Epithelial cell of proximal tubule (primary cell): ENCODE results near the gene IQUB. TPM values are rescaled to one million over a fixed set of nuclear protein-coding genes. Genes with fewer than 3 reads are reported as not detected.
"Not testable (repeated sequence)": the region's sequence is repeated elsewhere in the genome, so short reads cannot be mapped to it uniquely, and the experiment has no call there.

Experiments
- DNase-seq: peaks from one replicate; pipeline ENCODE4 v3.0.0-alpha.2; 2011; ENCODE audit warnings: low read depth
- H3K4me3 ChIP-seq: 2 replicates; pipeline ENCODE4 v1.5.1; 2011; ENCODE audit warnings: low read depth, mild to moderate bottlenecking, low read length
- CTCF ChIP-seq: conservative IDR thresholded peaks from 2 replicates; pipeline ENCODE4 v1.5.1; 2012; ENCODE audit warnings: low read depth, mild to moderate bottlenecking, low read length
- total RNA-seq: library from RNA; depleted of rRNA; stranded (reverse); fragments of >200 nt; gene quantifications from 2 replicates; pipeline ENCODE4 v1.2.3, GENCODE V29; 2015

The IQUB gene
- total RNA-seq, 1 donor from 2014 or later, result under 0.01 TPM

- no peak for TF ChIP-seq CTCF
- no peak for DNase-seq
- no peak overlapping the region for H3K4me3 ChIP-seq
Measured at GRCh38 chr7:123423622-123424021, 110.8 kb downstream of the IQUB start.

GRCh38 chr7:123417580-123417979, 116.8 kb downstream of the IQUB start:
- H3K4me3 ChIP-seq, result no peak overlapping the region
- no peak for TF ChIP-seq CTCF
- no peak for DNase-seq

GRCh38 chr7:123415625-123416024, 118.8 kb downstream of the IQUB start:
- TF ChIP-seq CTCF, result no peak
- no peak for DNase-seq
- no peak overlapping the region for H3K4me3 ChIP-seq

DNA sequence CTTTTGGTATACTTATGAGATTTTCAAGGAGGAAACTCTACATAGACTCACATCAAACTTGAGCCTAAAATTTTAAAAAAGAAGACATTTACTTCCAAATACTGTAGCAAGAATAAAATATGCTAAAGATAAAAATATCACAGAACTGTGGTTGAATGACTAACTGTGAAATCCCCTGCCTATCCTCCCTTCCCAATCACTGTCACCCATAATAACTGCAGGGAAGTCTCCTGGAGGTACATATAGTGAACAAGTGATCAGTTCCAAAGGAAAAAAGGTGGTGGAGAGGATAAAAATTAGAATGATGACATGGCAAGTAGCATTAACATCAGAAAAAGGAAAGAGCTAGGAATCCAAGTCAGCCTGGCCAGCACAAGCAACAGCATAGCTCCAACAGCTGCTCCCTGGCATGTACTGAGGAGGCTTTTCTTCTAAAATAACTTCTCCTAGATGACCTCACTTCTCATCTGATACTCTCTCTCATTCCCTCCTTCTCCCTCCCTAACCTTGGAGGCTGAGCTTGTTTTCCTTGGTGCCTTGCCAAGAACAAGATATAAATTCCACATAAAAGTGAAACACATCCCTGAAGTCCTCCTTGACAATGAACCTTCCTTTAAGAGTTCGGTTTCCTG, 124.0 kb downstream of the IQUB start:
- no peak for TF ChIP-seq CTCF
- DNase-seq, result peak; percentile 61
- H3K4me3 ChIP-seq, result no peak overlapping the region

DNA sequence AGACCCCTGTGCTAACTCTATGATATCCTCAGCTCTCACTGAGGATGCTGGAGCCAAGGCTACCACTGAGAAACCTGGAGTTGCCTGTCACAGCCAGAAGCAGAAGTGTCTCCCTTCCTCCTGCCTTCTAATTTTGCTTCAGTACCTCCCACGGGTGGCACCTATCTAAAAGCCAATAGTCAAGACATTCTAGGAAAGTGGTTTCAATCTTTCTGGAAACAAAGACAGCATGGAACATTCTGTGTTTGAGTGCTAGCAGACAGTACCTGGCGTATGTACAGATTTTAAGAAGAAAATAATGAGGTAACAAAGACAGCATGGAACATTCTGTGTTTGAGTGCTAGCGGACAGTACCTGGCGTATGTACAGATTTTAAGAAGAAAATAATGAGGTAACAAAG, 126.4 kb downstream of the IQUB start:
- not testable (repeated sequence) for DNase-seq, H3K4me3 ChIP-seq

Other genes starting within 250 kb of the IQUB start
- gene NDUFA5, start 23.2 kb upstream of the IQUB start, total RNA-seq, result 30.1 and 31.4 TPM in 2 replicates
- gene ASB15, start 67.2 kb upstream of the IQUB start, total RNA-seq, result not detected in 2 replicates
- not detected in 2 replicates for gene LMOD2, start 121.3 kb upstream of the IQUB start, total RNA-seq
- gene WASL, start 214.4 kb upstream of the IQUB start, total RNA-seq, result 15.6 and 20.4 TPM in 2 replicates